GM21423 (cell line): Measurements from ENCODE around the gene SERGEF.
"Not testable (repeated sequence)": the region's sequence is repeated elsewhere in the genome, so short reads cannot be mapped to it uniquely, and the experiment has no call there.

Source experiments
- ATAC-seq: cut with Tn5 transposase; IDR thresholded peaks from one replicate; pipeline ENCODE4 v1.9.1; 2021; ENCODE audit warnings: mild to moderate bottlenecking, moderate library complexity; ENCODE audit not compliant: unreplicated experiment

The SERGEF gene

GRCh38 chr11:17915500-17916143, 97.2 kb downstream of the SERGEF start:
- ATAC-seq = no peak

GRCh38 chr11:17914957-17915356, 97.9 kb downstream of the SERGEF start:
- no peak for ATAC-seq

- no peak for ATAC-seq
These were observed 105.8 kb downstream of the SERGEF start for GRCh38 chr11:17907046-17907445.

GRCh38 chr11:17906436-17906835, 106.4 kb downstream of the SERGEF start:
- ATAC-seq = no peak

GRCh38 chr11:17905477-17905876, 107.4 kb downstream of the SERGEF start:
- ATAC-seq = peak; percentile 93

GRCh38 chr11:17901481-17901880, 111.4 kb downstream of the SERGEF start:
- ATAC-seq = no peak

GRCh38 chr11:17898782-17899181, 114.1 kb downstream of the SERGEF start:
- no peak for ATAC-seq

GRCh38 chr11:17898071-17898470, 114.8 kb downstream of the SERGEF start:
- no peak for ATAC-seq

GRCh38 chr11:17897495-17897894, 115.4 kb downstream of the SERGEF start:
- no peak for ATAC-seq

- ATAC-seq = not testable (repeated sequence)
These were observed 116.2 kb downstream of the SERGEF start for GRCh38 chr11:17896496-17897151.

GRCh38 chr11:17894929-17895658, 117.8 kb downstream of the SERGEF start:
- ATAC-seq = no peak

- no peak for ATAC-seq
These were observed 120.4 kb downstream of the SERGEF start for GRCh38 chr11:17892409-17892808.

GRCh38 chr11:17890325-17890724, 122.5 kb downstream of the SERGEF start:
- ATAC-seq = no peak

- ATAC-seq = no peak
These were observed 125.1 kb downstream of the SERGEF start for GRCh38 chr11:17887779-17888178.

- ATAC-seq = no peak
These were observed 128.9 kb downstream of the SERGEF start for GRCh38 chr11:17883946-17884345.

- ATAC-seq = no peak
These were observed 129.8 kb downstream of the SERGEF start for GRCh38 chr11:17883057-17883456.

- no peak for ATAC-seq
These were observed 134.1 kb downstream of the SERGEF start for GRCh38 chr11:17878743-17879142.

GRCh38 chr11:17877886-17878285, 135.0 kb downstream of the SERGEF start:
- ATAC-seq = no peak

- no peak for ATAC-seq
These were observed 136.0 kb downstream of the SERGEF start for GRCh38 chr11:17876827-17877226.

- ATAC-seq = no peak
These were observed 137.0 kb downstream of the SERGEF start for GRCh38 chr11:17875891-17876290.

GRCh38 chr11:17873586-17873985, 139.3 kb downstream of the SERGEF start:
- ATAC-seq = no peak

GRCh38 chr11:17868398-17868797, 144.4 kb downstream of the SERGEF start:
- not testable (repeated sequence) for ATAC-seq
